ENCODE data around the gene ABCB9.
A peak's percentile ranks its signal among the peaks of the same experiment; 100 is the strongest.

The ABCB9 gene

DNA sequence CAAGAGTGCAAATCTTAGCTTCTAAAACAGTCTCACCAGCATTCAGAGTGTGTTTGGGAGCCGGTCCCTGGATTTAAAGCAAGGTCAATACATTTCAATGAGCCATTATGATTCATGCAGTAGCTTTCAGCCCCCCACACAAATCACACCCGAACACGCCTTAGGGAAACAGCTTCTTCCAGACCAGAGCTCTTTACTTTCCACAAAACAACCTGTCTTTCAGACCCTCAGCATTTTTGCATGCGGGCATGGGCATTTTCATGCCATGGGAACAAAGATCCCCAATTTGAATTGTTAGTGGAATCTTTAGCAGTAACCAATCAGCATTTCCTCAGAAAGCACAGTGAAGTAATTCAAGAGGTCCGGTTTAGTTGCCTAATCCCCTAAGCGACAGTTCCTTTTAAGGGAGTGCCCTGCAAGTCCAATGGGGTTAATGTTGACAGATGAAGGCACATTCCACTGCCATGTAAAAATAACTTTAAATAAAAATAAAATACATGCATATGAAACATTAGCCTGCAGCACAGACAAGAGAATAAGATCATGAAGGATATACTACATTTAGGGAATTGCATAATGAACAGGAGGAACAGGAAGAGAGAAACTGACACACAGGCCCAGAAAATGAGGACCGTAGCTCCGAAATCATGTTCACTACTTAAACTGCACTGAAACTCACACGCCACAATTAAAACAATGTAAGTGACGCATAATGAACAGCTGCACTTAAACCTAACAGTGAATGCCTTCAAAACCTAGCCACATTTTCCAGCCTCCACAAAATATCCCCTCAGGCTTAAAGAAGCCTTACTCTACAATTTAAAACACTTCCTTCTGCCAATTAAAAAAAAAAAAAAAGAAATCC lies 74.4 kb downstream of the ABCB9 start:
- DNase-seq (ENCODE audit: insufficient read length, low spot score): no peak
- TF ChIP-seq CTCF (IDR thresholded peaks at IDR 0.05; ENCODE audit: insufficient read depth, missing control alignments): no peak

DNA sequence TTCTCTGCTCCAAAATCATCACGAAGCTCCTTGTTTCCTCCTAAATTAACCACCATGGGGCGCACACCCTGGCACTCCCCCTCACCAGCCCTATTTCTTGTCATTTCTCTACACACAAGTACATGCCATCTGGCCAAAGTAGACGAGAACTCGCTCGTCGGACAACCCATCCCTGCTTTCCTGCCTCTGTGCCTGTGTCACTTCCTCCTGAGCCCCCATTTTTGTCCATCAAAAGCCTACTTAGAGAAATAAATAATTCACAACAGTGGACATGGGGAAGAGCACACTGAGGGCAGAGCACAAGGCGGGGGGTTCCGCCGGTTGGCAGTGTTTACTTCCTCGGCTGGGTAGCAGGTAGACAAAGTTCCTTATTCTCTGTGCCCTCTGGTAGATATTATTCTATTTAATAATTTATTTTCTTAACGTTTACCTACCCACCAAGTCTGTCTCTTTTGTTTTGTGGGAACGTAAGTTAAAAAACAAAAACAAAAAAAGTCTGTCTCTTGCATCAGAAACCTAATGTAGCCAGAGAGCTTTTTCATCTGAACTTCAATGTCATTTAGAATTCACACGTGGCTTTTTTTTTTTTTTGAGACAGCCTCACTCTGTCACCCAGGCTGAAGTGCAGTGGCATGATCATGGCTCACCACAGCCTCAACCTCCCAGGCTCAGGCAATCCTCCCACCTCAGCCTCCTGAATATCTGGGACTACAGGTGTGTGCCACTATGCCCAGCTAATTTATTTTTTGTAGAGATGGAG lies 76.3 kb downstream of the ABCB9 start:
- TF ChIP-seq CTCF (IDR thresholded peaks at IDR 0.05; ENCODE audit: insufficient read depth, missing control alignments): peak; percentile 17
- DNase-seq (ENCODE audit: insufficient read length, low spot score) (no peak), FAIRE-seq (no peak)

More for the DNA sequence above, 74.4 kb downstream of the ABCB9 start:
- FAIRE-seq: no peak

DNA sequence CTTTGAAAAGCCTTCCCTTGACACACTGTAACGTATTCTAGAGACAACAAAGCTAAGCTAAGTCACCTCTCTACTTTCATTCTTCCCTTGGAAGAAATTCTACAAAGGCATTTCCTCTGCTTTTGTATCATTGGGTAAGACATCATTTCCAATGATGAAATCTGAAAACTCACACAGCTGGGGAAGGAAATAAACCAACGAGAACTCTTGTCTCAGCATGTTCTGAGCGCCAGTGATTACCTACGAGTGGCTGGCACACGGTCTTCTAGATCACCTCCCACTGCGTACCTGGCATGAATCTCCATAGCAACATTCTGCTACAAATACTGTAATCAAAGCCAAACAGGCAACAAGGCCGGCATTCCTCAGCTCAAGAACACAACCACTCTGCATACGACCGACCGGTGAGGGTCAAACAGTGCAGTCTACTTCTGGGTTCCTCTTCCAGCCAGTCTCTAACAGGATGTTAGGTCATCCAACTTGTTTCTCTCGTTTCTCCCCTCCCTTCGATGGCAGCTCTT lies 78.0 kb downstream of the ABCB9 start:
- no peak for DNase-seq (ENCODE audit: insufficient read length, low spot score)

GRCh38 chr12:122887819-122888212 lies 78.4 kb downstream of the ABCB9 start:
- FAIRE-seq (no peak), DNase-seq (ENCODE audit: insufficient read length, low spot score) (no peak)
- no peak for TF ChIP-seq CTCF (IDR thresholded peaks at IDR 0.05; ENCODE audit: insufficient read depth, missing control alignments)

More for the DNA sequence above, 78.0 kb downstream of the ABCB9 start:
- no peak for TF ChIP-seq CTCF (IDR thresholded peaks at IDR 0.05; ENCODE audit: insufficient read depth, missing control alignments)
- FAIRE-seq: peak; percentile 16

GRCh38 chr12:122886851-122887818 lies 79.1 kb downstream of the ABCB9 start:
- TF ChIP-seq CTCF (IDR thresholded peaks at IDR 0.05; ENCODE audit: insufficient read depth, missing control alignments): no peak
- no peak for DNase-seq (ENCODE audit: insufficient read length, low spot score)
- peak; percentile 88 for FAIRE-seq

GRCh38 chr12:122886161-122886560 lies 80.1 kb downstream of the ABCB9 start:
- TF ChIP-seq CTCF (IDR thresholded peaks at IDR 0.05; ENCODE audit: insufficient read depth, missing control alignments): no peak
- FAIRE-seq: no peak
- no peak for DNase-seq (ENCODE audit: insufficient read length, low spot score)
